Activated naive CD4-positive, alpha-beta T cell treated with anti-CD3 and anti-CD28 coated beads, Interleukin-2, amount 50 U/mL, for 72 hours (primary cell): ENCODE results near the gene SEMA4G. TPM values are rescaled to one million over a fixed set of nuclear protein-coding genes. Genes with fewer than 3 reads are reported as not detected.
A peak's percentile ranks its signal among the peaks of the same experiment; 100 is the strongest.

ENCODE experiments used
- ATAC-seq, 2 donors: fragments of 150-1000 bp; cut with Tn5 transposase; 2 replicates each; pipeline ENCODE4 v1.10.0; 2021; ENCODE audit warnings: mild to moderate bottlenecking in 2 of 2, moderate library complexity in 2 of 2
- DNase-seq, 2 donors: peaks; one replicate each; pipeline ENCODE4 v3.0.0; 2021 to 2022; ENCODE audit warnings: low spot score in 2 of 2
- H3K27ac Mint-ChIP-seq, 2 donors: one replicate each; pipeline ENCODE4 v1.8.0; 2022; ENCODE audit warnings: mild to moderate bottlenecking in 2 of 2, mixed read lengths in 2 of 2
- H3K36me3 Mint-ChIP-seq, 2 donors: one replicate each; pipeline ENCODE4 v1.8.0; 2022; ENCODE audit warnings: mixed read lengths in 2 of 2
- H3K9me3 Mint-ChIP-seq, 2 donors: one replicate each; pipeline ENCODE4 v1.8.0; 2022; ENCODE audit warnings: mixed read lengths in 2 of 2
- total RNA-seq, 2 donors: library from RNA; stranded (reverse); gene quantifications; one replicate each; pipeline ENCODE4 v1.2.3, GENCODE V29; 2022

Gene SEMA4G
- total RNA-seq, 2 donors from 2014 or later: 0.39 to 3.2 TPM

- peak in 1 of 2 donors; percentile 16 for DNase-seq
- Mint-ChIP-seq H3K9me3 (no peaks in the 10 kb centered on the region), H3K36me3 (no peaks in the 10 kb centered on the region), H3K27ac (no peak overlapping the region)
- no peak for ATAC-seq
Measured at GRCh38 chr10:100981178-100981772, 12.0 kb downstream of the SEMA4G start.

- H3K27ac Mint-ChIP-seq: peak overlapping the region in 1 of 2 donors; percentile 46
- H3K9me3 Mint-ChIP-seq: no peaks in the 10 kb centered on the region
- DNase-seq (peak in 1 of 2 donors; percentile 49), ATAC-seq (no peak)
- peaks cover 10 to 12% of the 10 kb centered on the region in 2 donors for H3K36me3 Mint-ChIP-seq
Measured at GRCh38 chr10:100982916-100983830, 13.9 kb downstream of the SEMA4G start.

DNA sequence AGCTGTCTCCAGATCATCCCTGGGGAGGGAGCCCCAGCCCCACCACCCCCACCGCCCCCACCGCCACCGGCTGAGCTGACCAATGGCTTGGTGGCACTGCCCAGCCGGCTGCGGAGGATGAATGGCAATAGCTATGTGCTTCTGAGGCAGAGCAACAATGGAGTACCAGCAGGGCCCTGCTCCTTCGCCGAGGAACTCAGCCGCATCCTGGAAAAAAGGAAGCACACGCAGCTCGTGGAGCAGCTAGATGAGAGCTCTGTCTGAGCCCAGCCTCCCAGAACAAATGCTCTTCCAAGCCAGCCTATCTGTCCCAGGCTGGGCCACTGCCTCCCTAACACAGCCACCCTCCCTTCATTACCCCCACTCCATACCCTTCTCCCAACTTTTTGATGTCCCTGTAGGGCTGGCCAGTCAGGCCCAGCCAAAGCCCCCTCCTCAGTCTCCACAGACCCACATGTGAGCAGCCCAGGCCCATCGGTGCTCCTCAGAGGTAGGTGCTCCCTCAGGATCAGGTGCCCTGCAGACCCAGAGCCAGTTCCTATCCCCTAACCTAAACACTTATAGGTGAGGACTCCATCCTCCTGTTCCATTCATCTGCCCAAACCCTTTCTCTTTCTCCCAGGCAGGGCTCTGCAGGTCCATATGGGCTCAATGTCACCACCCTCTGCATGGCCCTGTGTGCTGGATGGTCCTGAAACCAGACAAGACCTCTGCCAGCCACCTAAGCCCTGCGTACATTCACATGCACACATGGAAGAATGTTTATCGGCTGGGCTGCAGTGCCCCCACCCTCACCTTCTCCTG lies 14.8 kb downstream of the SEMA4G start:
- DNase-seq: peak in 1 of 2 donors; percentile 46
- Mint-ChIP-seq H3K9me3 (no peaks in the 10 kb centered on the region), H3K36me3 (peaks cover 10 to 12% of the 10 kb centered on the region in 2 donors), H3K27ac (no peak overlapping the region)
- no peak for ATAC-seq

DNA sequence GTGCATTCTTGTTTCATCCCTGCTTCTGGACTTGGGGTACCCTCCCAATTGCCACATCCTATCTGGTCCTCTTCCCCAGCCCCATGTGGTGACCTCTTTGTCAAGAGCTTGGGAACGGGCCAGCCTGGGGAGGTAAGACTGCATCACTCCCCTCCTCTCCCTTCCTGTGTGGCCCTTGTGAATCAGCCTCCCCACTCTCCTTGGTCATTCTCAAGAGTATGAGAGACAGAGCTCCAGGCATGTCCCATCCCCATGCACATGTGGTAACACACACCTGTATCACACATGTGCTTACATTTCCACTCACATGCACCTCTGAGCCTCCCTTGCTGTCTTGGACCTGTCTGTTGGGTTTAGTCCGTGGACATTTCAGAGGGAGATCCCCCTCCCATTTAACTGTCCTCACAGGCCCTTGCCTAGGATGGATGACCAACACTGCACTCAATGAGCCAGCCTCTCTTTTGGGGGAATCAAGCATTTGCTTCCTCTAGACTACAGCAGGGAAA lies 15.4 kb downstream of the SEMA4G start:
- DNase-seq (peak in 1 of 2 donors; percentile 31), ATAC-seq (no peak)
- H3K27ac Mint-ChIP-seq: no peak overlapping the region
- H3K9me3 Mint-ChIP-seq: no peaks in the 10 kb centered on the region
- H3K36me3 Mint-ChIP-seq: peaks cover 10 to 12% of the 10 kb centered on the region in 2 donors

GRCh38 chr10:100985336-100985735 lies 16.0 kb downstream of the SEMA4G start:
- Mint-ChIP-seq H3K9me3 (no peaks in the 10 kb centered on the region), H3K27ac (peak overlapping the region in 1 of 2 donors; percentile 56), H3K36me3 (peaks cover 12 to 13% of the 10 kb centered on the region in 2 donors)
- ATAC-seq (no peak), DNase-seq (no peak)

- peak overlapping the region; percentile 87 to 96 for H3K27ac Mint-ChIP-seq
- H3K36me3 Mint-ChIP-seq: peaks cover 21 to 25% of the 10 kb centered on the region in 2 donors
- ATAC-seq: no peak
- DNase-seq: no peak
- H3K9me3 Mint-ChIP-seq: no peaks in the 10 kb centered on the region
Measured at GRCh38 chr10:100986623-100986951, 17.3 kb downstream of the SEMA4G start.

GRCh38 chr10:100986952-100987684 lies 17.8 kb downstream of the SEMA4G start, which contains the start of the genes MRPL43 and TWNK:
Gene MRPL43 (minus strand): TSS chr10:100987497. CDS start chr10:100987443, 54 bp downstream.
Gene TWNK (plus strand): TSS chr10:100987543. CDS start chr10:100988211, 668 bp downstream.
- H3K27ac Mint-ChIP-seq: peak within 1 kb of the TSS; percentile 87 to 96
- ATAC-seq (peak; percentile 96 to 99), DNase-seq (peak; percentile 86)
- H3K9me3 Mint-ChIP-seq: no peaks in the 10 kb centered on the region
- peaks cover 21 to 25% of the 10 kb centered on the region in 2 donors for H3K36me3 Mint-ChIP-seq

DNA sequence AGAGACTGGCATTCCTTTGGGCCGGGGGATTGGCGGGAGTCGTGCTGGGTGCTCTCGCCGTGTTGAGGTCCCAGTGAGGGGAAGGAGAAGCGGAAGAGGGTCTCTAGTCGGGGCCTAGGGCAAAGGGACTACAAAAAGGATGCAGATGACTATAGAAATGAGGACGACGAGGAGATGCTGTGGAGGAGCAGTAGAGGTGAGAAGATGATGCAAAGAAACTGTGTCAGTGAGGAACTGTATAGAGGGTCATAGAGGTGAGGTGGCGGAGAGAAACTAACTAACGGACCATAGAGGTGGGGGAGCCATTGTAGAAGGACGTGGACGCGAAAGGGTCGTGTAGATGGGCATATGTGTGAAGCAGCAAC lies 18.4 kb downstream of the SEMA4G start:
- H3K27ac Mint-ChIP-seq: peak overlapping the region; percentile 87 to 96
- ATAC-seq: peak in 1 of 2 donors; percentile 2
- DNase-seq: no peak
- peaks cover 21 to 25% of the 10 kb centered on the region in 2 donors for H3K36me3 Mint-ChIP-seq
- H3K9me3 Mint-ChIP-seq: no peaks in the 10 kb centered on the region

DNA sequence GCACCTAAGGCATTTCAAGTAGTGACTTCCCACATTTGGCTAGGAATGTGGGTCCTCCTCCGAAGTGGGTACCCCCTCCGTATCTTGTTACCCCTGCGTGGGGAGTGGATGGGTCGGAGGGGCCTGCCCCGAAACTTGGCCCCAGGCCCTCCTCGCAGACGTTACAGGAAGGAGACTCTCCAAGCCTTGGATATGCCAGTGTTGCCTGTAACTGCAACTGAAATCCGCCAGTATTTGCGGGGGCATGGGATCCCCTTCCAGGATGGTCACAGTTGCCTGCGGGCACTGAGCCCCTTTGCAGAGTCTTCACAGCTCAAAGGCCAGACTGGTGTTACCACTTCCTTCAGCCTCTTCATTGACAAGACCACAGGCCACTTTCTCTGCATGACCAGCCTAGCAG lies 18.9 kb downstream of the SEMA4G start:
- peaks cover 21 to 25% of the 10 kb centered on the region in 2 donors for H3K36me3 Mint-ChIP-seq
- ATAC-seq (no peak), DNase-seq (no peak)
- H3K27ac Mint-ChIP-seq: peak overlapping the region in 1 of 2 donors; percentile 87
- no peaks in the 10 kb centered on the region for H3K9me3 Mint-ChIP-seq

GRCh38 chr10:100989088-100989487 lies 19.8 kb downstream of the SEMA4G start:
- no peak for DNase-seq
- Mint-ChIP-seq H3K36me3 (peaks cover 21 to 25% of the 10 kb centered on the region in 2 donors), H3K27ac (no peak overlapping the region), H3K9me3 (no peaks in the 10 kb centered on the region)
- no peak for ATAC-seq

GRCh38 chr10:100993986-100994708 lies 24.8 kb downstream of the SEMA4G start:
- ATAC-seq: no peak
- peak overlapping the region; percentile 42 to 80 for H3K27ac Mint-ChIP-seq
- no peaks in the 10 kb centered on the region for H3K9me3 Mint-ChIP-seq
- peaks cover 10 to 20% of the 10 kb centered on the region in 2 donors for H3K36me3 Mint-ChIP-seq
- no peak for DNase-seq

- ATAC-seq (no peak), DNase-seq (no peak)
- peaks cover 10 to 20% of the 10 kb centered on the region in 2 donors for H3K36me3 Mint-ChIP-seq
- peak overlapping the region; percentile 59 to 80 for H3K27ac Mint-ChIP-seq
- no peaks in the 10 kb centered on the region for H3K9me3 Mint-ChIP-seq
Measured at GRCh38 chr10:100995181-100995580, 25.9 kb downstream of the SEMA4G start.

DNA sequence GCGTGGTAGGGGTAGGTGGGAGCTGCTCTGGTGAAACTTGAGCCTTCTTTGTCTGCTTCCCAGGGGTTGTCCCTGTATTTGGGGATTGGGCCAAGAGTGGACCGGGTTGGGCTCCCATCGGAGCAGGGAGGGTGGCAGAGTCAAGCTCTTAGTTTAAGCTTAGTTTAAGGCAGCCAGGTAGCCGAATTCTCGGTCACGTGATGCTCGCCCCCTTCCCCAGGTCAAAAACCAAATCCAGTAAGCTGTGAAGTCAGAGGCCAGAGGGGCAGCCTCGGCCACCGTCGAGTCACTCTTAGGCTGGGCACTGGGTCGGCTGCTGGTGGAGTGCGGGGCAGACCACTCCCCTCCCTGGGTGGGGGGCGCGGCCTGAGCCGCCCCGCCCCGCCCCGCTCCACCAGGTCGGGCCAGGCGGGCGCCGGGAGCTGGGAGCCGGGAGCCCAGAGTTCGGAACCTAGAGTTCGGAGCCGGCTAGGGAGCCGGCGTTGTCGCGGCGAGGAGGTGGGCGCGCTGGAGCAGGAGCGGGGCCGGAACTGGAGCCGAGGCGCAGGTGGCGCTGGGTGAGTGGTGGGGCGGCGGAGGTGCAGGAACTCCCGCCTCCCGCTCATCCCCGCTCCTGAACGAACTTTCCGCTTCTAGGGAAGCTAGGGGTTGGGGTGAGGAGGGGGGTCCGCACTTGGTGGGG lies 27.5 kb downstream of the SEMA4G start:
- ATAC-seq (peak; percentile 22 to 48), DNase-seq (peak in 1 of 2 donors; percentile 51)
- peak overlapping the region; percentile 59 to 85 for H3K27ac Mint-ChIP-seq
- peaks cover 0 to 6% of the 10 kb centered on the region in 2 donors for H3K36me3 Mint-ChIP-seq
- no peaks in the 10 kb centered on the region for H3K9me3 Mint-ChIP-seq

DNA sequence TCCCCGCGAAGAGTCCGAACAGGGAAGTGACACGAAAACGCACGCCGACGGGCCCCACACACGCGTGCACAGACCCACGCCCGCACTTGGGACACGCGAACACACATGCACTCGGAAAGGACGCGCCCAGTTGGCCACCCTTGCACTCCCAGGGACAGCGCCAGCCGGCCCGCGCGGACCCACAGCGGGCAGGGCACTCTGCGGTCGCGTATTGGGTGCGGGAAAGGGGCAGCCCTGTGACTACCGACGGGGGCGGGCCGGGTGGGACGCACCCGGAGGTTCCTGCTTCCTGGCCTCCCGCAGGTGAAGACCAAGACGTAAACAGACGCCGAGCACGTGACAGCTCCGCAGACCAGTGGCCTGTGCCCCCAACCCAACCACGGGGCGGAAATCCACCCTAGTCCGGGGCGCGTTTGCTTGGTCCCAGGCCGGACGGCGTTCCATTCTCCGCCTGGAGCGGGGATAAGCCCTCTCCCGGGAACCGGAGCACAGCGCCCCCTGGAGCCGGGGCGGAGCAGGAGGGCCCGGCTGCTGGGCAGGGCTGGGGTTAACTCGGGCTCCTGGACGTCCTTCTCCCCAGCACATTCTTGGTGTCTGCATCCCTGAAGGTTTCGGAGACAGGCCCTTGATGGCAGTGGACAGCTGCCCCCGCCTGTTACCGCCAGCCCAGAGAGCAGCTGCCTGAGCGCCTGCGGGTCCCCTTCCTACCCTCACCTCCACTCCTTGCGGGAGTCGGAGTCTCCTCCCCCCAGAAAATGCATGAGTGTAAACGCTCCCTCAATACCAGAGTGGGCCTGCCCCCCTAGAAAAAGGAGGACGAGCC lies 28.3 kb downstream of the SEMA4G start:
- H3K9me3 Mint-ChIP-seq: no peaks in the 10 kb centered on the region
- H3K36me3 Mint-ChIP-seq: peaks cover 0 to 6% of the 10 kb centered on the region in 2 donors
- ATAC-seq (peak; percentile 55 to 67), DNase-seq (peak; percentile 84 to 86)
- H3K27ac Mint-ChIP-seq: peak overlapping the region; percentile 59 to 72
